Calu3 (cell line): Measurements from ENCODE around the gene ZNF611. TPM values are rescaled to one million over a fixed set of nuclear protein-coding genes. Genes with fewer than 3 reads are reported as not detected.
"Not testable (repeated sequence)": the region's sequence is repeated elsewhere in the genome, so short reads cannot be mapped to it uniquely, and the experiment has no call there.

Experiments
- BruUV-seq: library from RNA; stranded (reverse); fragments of 400-500 nt; replicated peaks from 2 replicates; lab custom pipeline; 2021; lab: Mats Ljungman, UMichigan
- CTCF ChIA-PET: fragments of 300-600 bp; sonication (Branson Sonifier 250); formaldehyde crosslinking; loops from one replicate; lab custom pipeline; 2022; ENCODE audit warnings: antibody characterized with exemption; lab: Charles Lee
- DNase-seq: peaks from one replicate; pipeline ENCODE4 v3.0.0; 2022
- H3K27ac Mint-ChIP-seq: one replicate; pipeline ENCODE4 v1.8.0; 2022; ENCODE audit warnings: mixed read lengths; ENCODE audit not compliant: unreplicated experiment
- H3K27me3 Mint-ChIP-seq: one replicate; pipeline ENCODE4 v1.8.0; 2022; ENCODE audit warnings: mixed read lengths; ENCODE audit not compliant: unreplicated experiment
- H3K36me3 Mint-ChIP-seq: one replicate; pipeline ENCODE4 v1.8.0; 2022; ENCODE audit warnings: mild to moderate bottlenecking, moderate library complexity, mixed read lengths; ENCODE audit not compliant: insufficient read depth, unreplicated experiment
- H3K4me1 Mint-ChIP-seq: one replicate; pipeline ENCODE4 v1.8.0; 2022; ENCODE audit warnings: mild to moderate bottlenecking, low read depth, mixed read lengths; ENCODE audit not compliant: unreplicated experiment
- H3K4me3 Mint-ChIP-seq: one replicate; pipeline ENCODE4 v1.8.0; 2022; ENCODE audit warnings: mild to moderate bottlenecking, low read depth, moderate library complexity, mixed read lengths; ENCODE audit not compliant: unreplicated experiment
- H3K9me3 Mint-ChIP-seq: one replicate; pipeline ENCODE4 v1.8.0; 2022; ENCODE audit warnings: low read depth, mixed read lengths; ENCODE audit not compliant: unreplicated experiment
- CTCF ChIP-seq: fragments of 200-600 bp; IDR thresholded peaks from one replicate; pipeline ENCODE4 v1.8.0; 2022; ENCODE audit warnings: antibody characterized with exemption; ENCODE audit not compliant: unreplicated experiment
- intact Hi-C: fragments of 100-400 bp; cut with micrococcal nuclease; formaldehyde crosslinking; loops from one replicate; pipeline ENCODE4 v1.10.0; 2022; ENCODE audit not compliant: unreplicated experiment
- total RNA-seq: library from RNA; stranded (reverse); gene quantifications from 2 replicates; pipeline ENCODE4 v1.2.3, GENCODE V29; 2022

ZNF611 gene
- total RNA-seq, 1 experiment from 2014 or later, result 19.8 TPM

DNA sequence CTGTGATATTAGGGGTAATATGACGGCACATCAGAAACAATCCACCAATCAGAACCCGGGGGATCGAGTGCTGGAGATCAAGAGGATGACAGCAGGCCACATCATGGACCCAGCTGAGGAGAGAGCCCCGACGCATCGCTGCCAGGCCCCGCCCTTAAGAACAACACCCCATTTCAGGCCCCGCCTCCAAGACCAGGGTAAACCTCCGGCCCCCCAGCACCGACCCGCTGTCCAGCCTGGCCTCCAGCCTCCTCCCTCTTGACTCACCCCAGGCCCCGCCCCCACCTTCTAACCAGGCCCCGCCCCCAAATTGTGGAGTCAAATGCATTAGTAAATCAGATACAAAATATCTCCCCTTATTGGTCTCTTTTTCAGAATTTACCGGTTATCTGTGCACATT lies 4.7 kb upstream of the ZNF611 start:
- H3K4me1 Mint-ChIP-seq, result no peaks in the 10 kb centered on the region
- CTCF ChIA-PET, result no interaction called here

GRCh38 chr19:52735734-52736133 lies 890 bp upstream of the ZNF611 start:
- Mint-ChIP-seq H3K9me3 (peaks cover 13% of the 10 kb centered on the region), H3K27me3 (no peaks in the 10 kb centered on the region), H3K4me1 (peaks cover 12% of the 10 kb centered on the region), H3K4me3 (peak overlapping the region; percentile 64), H3K27ac (peak overlapping the region; percentile 7), H3K36me3 (peaks cover 21% of the 10 kb centered on the region)
- no peak for TF ChIP-seq CTCF
- CTCF ChIA-PET, result no interaction called here
- intact Hi-C loops, result loop anchor here (10.0 kb wide), 1 partner anchor 209 kb away; no protein-coding TSS in a partner anchor
- DNase-seq, result peak; percentile 35
- BruUV-seq, result no TSS peak

More for the DNA sequence above, 4.7 kb upstream of the ZNF611 start:
- peaks cover 19% of the 10 kb centered on the region for H3K9me3 Mint-ChIP-seq
- H3K27me3 Mint-ChIP-seq, result no peaks in the 10 kb centered on the region
- intact Hi-C loops, result loop anchor here (10.0 kb wide), 1 partner anchor 205 kb away; no protein-coding TSS in a partner anchor
- no peak overlapping the region for H3K4me3 Mint-ChIP-seq
- no peak for DNase-seq
- no TSS peak for BruUV-seq
- H3K27ac Mint-ChIP-seq, result no peak overlapping the region
- H3K36me3 Mint-ChIP-seq, result peaks cover 16% of the 10 kb centered on the region
- TF ChIP-seq CTCF, result no peak

DNA sequence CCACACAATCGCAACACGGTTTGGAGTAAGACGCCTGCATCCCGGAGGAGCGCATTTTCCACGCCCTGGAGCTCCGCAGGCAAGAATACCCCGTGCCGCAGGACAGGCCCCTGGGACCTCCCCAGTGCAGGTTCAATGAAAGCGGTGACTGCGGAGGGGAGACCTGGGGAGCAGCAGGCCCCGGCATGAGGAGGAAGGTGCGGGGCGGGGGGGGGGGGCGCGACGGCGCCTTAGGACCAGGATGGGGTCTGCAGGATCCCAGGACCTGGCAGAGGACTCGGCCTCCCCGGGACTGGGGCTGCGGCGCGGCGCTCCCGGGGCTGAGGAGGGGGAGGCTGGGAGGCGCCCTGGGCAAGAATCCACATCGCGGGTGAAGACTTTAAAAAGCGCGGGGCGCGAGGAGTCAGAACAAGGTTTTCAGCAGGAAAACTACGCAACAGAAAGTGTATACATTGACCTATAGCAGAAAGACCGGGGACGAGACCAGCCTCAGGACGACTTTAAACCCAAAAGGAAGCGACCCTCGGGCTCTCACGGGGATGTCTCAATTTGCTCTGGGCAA lies 432 bp downstream of the ZNF611 start:
- peaks cover 21% of the 10 kb centered on the region for H3K36me3 Mint-ChIP-seq
- H3K27ac Mint-ChIP-seq, result peak overlapping the region; percentile 7
- CTCF ChIA-PET, result no interaction called here
- DNase-seq, result peak; percentile 20
- intact Hi-C loops, result loop anchor here (10.0 kb wide), 1 partner anchor 210 kb away; no protein-coding TSS in a partner anchor
- TF ChIP-seq CTCF, result no peak
- H3K27me3 Mint-ChIP-seq, result no peaks in the 10 kb centered on the region
- BruUV-seq, result TSS peak; percentile 88
- peaks cover 6% of the 10 kb centered on the region for H3K9me3 Mint-ChIP-seq
- peak overlapping the region; percentile 64 for H3K4me3 Mint-ChIP-seq
- H3K4me1 Mint-ChIP-seq, result peaks cover 12% of the 10 kb centered on the region

GRCh38 chr19:52726051-52726450 lies 8.8 kb downstream of the ZNF611 start:
- H3K4me3 Mint-ChIP-seq, CTCF ChIA-PET, DNase-seq, intact Hi-C loops, H3K4me1 Mint-ChIP-seq, H3K27ac Mint-ChIP-seq, H3K27me3 Mint-ChIP-seq, BruUV-seq: not testable (repeated sequence)
- Mint-ChIP-seq H3K9me3 (peaks cover 15% of the 10 kb centered on the region), H3K36me3 (peaks cover 11% of the 10 kb centered on the region)

DNA sequence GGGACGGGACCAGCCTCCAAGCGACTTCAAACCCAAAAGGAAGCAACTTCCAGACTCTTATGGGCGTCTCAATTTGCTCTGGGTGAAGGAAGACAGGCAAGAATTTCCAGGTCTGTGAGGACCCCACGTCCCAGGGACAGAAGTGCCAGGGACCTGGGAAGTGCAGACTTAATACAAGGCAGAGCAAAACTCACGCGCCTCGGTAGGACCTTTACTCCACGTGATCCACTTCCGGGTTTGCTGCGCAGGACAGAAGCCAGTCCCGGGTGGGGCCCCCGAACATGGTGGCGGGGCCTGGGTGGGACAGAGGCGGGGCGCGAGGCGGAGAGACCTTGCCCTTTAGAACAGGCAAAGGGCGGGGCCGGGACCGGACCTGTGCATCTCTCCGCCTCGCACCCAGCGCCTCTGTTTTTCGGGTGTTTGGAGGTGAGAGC lies 9.3 kb downstream of the ZNF611 start:
- TF ChIP-seq CTCF, result no peak
- BruUV-seq, result no TSS peak

More for the DNA sequence above, 9.3 kb downstream of the ZNF611 start:
- DNase-seq, result no peak
- CTCF ChIA-PET, result interaction anchor here (0.5 kb wide), 1 partner anchor 212 kb away, joined by 3 read pairs; no protein-coding TSS in a partner anchor
- no peaks in the 10 kb centered on the region for H3K4me1 Mint-ChIP-seq
- no peak overlapping the region for H3K4me3 Mint-ChIP-seq
- peaks cover 15% of the 10 kb centered on the region for H3K9me3 Mint-ChIP-seq
- intact Hi-C loops, result no loop called here
- H3K27ac Mint-ChIP-seq, result no peak overlapping the region
- no peaks in the 10 kb centered on the region for H3K27me3 Mint-ChIP-seq
- peaks cover 11% of the 10 kb centered on the region for H3K36me3 Mint-ChIP-seq
